OCI-LY7 (cell line): ENCODE results near the gene C4orf50.

Experiments used
- CTCF ChIP-seq: fragments of 200-600 bp; sonication (generic); conservative IDR thresholded peaks from 2 replicates; pipeline ENCODE4 v1.5.1; 2014; ENCODE audit warnings: mild to moderate bottlenecking, antibody characterized with exemption, low read length, moderate library complexity, mixed read lengths
- EZH2phosphoT487 ChIP-seq: fragments of 200-600 bp; sonication (generic); IDR thresholded peaks from 2 replicates; pipeline ENCODE4 v1.6.1; 2018; ENCODE audit warnings: low read depth, borderline replicate concordance, mild to moderate bottlenecking, mixed run types, antibody characterized with exemption, low read length, moderate library complexity, mixed read lengths

DNA sequence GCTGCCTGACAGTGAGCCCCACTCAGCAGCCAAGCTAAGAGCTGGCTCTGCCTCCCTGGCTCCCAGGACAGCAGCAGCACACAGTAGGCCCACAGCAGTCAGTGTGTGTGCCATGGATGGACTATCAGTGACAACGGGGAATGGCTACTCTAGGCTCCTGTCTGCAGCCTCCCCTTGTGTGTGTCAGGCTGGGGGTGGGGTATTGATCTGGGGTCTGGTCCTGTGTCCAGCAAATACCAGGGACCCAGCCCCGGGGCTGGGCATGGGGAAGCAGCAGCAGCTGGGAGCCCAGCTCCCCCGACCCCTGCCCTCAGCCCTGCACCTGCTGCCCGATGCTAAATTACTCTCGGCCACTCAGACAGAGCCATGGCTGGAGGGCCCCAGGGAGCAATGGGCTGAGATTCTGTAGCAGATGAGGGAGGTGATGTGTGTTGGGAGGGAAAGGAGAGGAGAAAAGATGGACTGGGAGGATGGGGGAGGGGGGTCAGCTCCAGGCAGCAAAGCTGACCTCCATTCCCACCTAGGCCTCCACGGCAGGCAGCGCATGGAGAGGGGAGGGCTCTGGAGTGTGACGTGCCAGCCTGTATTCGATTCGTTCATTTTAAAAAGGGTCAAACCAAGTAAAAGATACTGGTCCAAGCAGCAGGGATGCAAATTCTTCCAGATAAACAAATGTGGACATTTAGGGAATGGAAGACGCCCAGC, 64.0 kb downstream of the C4orf50 start:
- TF ChIP-seq CTCF (no peak), EZH2phosphoT487 (no peak)
